HG03060 (cell line): ENCODE data around the gene GARIN3.
"Not testable (repeated sequence)": the region's sequence is repeated elsewhere in the genome, so short reads cannot be mapped to it uniquely, and the experiment has no call there.

Experiments
- ATAC-seq: cut with Tn5 transposase; IDR thresholded peaks from one replicate; pipeline ENCODE4 v1.9.1; 2021; ENCODE audit warnings: low read depth, moderate number of reproducible peaks; ENCODE audit not compliant: unreplicated experiment

The GARIN3 gene

DNA sequence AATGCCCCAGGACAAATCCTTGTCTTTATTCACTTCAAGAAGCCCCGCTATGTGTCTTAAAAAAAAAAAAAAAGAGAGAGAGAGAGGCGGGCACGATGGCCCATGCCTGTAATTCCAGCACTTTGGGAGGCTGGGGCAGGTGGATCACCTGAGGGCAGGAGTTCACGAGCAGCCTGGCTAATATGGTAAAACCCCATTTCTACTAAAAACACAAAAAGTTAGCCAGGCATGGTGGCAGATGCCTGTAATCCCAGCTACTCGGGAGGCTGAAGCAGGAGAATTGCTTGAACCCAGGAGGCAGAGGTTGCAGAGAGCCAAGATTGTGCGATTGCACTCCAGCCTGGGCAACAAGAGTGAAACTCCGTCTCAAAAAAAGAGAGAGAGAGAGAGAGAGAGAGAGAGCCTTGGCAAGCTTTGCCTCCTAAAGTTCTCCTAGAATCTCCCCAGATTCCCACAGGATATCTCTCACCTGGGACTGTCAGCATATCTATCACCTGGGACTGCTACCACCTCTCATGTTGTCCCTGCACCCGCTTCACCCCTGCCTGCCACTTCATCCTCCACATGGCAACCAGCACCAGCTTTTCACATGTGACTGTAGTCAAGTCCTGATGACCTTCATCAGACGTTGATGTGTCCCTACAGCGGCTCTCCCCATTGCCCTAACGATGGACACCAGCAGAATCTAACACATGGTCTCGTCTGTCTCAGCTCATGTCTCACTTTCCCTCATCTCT is 20.4 kb upstream of the GARIN3 start:
- no peak for ATAC-seq

DNA sequence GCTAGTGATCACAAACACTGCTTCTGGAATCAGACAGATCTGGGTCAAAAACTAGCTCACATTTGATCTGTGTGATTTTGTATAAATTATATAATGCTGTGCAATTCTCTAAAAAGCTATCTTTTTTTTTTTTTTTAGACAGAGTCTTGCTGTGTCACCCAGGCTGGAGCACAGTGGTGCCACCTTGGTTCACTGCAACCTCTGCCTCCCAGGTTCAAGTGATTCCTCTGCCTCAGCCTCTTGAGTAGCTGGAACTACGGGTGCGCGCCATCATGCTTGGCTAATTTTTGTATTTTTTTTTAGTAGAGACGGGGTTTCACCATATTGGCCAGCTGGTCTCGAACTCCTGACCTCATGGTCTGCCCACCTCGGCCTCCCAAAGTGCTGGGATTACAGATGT is 19.1 kb upstream of the GARIN3 start:
- not testable (repeated sequence) for ATAC-seq

DNA sequence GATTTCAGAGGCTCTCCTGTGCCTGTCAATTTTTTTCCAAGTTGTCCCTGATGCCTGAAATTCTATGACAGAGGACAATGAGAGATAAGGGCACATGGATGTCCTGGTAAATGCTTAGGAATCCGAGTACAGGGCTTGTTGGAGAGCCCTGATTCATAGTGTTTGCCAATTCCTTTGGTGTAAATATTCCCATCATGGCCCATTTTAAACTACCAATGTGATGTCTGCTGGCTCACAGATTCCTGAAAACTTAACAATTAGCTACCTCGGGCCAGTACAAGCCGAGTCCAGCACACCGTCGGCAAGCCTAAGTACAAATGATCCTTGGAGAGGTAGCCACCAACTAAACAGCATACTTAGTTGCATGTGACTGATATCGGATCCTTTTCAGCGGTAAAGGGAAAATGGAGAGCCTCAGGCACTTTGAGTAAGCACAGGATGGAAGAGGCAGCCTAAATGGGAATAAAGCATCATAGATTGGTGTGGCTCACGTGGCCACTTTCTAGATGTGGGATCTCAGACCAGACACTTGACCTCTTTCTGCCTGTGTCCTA is 18.1 kb upstream of the GARIN3 start:
- ATAC-seq = no peak

DNA sequence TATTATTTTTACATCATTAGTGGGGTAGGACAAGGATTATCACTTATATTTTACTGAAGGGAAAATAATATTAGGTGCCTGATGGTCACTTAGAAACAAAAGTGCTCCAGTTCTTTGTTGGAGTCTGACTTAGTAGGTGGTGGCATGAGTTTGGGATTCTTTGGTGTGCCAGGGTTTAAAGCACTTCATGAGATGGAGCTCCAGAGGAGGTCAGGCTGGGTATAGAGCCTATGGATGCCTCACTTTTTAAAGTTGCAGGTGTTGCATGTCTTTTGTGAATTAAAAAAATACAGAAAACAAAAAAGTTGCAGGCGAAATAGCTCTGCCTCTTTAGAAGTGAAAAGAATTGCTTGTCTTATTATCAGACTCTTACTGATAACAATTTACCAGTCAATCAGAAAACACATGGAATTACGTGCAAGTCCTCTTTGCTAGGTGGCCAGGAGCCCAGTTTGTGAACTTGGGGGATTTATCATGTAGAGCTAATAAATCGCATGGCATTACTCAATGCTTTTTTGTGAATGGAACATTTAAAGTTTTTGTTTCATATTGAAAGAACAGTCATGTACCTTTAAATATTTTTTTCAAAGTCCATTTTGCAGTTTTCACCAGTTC is 16.2 kb upstream of the GARIN3 start:
- ATAC-seq = no peak

DNA sequence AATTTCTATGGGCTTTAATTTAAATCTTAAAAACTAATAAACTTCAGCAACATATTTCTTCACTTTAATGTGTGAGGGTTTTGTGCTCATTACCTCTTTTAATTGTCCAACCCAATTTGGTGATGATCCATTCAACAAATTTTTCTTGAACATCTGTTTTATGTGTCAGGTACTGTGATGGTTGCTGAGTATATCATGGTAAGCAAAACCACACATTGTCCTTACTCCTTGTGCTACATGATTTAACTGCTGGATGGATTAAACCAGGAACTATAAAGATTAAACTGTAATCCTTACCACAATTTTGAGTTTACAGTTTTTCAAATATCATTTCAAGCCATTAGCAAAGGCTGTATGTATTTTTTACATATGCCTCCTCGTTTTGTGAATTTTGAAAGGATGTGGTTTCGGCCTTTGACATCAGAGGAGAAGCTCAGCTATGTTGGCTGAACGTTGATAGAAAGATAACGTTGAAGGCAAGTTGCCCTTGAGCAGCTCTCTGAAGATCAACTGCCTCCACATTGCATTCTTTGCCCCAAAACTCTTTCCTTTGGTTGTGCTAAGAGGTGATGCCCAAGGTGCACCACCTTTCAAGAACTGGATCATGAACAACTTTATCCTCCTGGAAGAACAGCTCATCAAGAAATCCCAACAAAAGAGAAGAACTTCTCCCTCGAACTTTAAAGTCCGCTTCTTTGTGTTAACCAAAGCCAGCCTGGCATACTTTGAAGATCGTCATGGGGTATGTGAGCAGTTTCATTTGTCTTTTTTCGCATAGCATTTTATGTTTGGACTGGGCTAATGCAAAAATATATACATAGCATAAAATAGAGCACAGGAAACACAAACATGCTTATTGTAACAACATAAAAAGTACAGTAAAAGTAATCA is 14.6 kb upstream of the GARIN3 start, which contains the start of gene ITK:
Gene ITK (plus strand): TSS at position 467 of the 891 bp plus-strand sequence. CDS start 138 bp downstream, at position 605.
- no peak for ATAC-seq

DNA sequence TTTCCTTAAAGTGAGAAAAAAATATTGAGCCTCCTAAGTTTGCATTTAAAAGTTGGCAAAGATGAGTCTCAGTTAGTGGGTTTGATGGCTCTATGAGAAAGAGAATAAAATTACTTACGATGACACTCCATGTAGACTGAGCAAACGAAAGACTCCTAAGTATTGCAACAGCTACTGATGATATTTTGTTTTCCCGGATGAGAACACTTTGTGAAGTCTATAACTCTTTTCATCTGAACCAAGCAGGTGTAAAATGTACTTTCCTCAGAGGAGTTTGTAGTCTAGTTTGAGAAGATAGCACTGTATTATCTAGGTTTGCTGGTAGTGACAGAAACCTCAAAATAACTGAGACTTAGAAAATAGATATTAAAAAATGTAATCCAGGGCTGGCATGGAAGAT is 12.9 kb upstream of the GARIN3 start:
- no peak for ATAC-seq

DNA sequence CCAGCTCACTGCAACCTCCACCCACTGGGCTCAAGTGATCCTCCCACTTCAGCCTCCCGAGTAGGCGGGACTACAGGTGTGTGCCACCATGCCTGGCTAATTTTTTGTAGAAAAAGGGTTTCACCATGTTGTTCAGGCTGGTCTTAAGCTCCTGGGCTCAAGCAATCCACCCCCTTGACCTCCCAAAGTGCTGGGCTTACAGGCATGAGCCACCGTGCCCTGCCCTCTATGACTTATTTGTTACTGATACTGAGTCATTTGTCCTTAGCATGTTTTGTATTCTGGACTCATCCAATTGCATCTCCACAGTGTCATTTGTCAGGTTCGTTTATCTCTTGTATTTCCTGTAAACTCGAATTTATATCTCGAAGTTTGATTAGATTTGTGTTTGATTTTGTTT is 11.9 kb upstream of the GARIN3 start:
- ATAC-seq = no peak

DNA sequence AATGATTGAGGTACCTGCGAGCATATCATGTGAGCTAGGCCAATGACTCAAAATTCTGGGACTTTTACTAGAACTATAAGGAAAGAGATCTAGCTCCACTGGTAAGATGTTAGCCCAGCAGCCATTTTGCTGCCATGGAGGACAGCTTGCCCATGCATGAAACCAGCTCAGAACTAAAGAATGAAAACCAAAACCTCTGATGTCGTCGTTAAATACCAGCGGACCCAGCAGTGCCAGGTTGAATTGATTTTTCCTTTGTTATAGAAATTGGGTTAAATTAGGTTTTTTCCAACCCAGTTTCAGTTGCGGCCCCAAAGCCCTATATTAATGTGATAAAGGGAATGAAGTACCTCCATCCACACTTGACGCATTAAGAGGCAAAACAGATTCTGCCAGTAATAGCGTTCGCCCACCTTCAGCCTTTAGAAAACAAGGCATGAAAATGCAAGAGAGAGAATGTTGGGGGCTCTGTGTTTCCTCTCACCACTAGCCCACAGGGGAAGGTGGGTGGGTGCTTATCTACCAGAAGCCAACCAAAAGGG is 9.1 kb upstream of the GARIN3 start:
- no peak for ATAC-seq

DNA sequence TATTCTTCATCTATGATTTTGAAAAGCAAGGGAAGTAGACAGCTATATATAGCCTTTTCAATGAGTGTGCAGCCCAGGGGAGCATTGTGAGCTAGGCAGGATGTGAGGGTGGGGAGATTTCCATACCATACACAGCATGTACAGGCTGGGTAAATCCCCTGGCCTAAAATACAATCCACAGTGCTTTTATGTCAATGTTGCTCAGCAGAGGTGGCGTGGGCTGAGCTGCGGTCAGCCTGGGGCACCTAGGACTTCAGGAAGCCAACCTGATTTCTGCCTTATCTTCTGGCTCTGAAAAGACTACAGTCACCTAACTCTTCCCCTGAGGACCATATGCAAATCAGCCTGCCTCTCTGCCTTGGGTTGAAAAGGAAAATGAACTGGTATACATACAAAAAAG is 6.3 kb upstream of the GARIN3 start:
- peak; percentile 99 for ATAC-seq

DNA sequence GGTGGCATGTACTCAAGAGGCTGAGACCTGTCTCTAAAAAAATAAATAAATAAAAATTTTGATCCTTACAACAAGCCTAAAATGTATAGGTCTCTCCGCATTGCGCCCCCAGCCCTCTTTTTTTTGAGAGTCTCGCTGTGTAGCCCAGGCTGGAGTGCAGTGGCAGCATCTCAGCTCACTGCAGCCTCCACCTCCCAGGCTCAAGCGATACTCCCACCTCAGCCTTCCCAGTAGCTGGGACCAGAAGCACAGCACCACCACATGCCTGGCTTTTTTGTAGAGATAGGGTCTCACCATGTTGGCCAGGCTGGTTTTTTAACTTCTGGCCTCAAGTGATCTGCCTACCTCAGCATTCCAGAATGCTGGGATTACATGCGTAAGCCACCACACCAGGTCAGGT is 2.2 kb upstream of the GARIN3 start:
- no peak for ATAC-seq

DNA sequence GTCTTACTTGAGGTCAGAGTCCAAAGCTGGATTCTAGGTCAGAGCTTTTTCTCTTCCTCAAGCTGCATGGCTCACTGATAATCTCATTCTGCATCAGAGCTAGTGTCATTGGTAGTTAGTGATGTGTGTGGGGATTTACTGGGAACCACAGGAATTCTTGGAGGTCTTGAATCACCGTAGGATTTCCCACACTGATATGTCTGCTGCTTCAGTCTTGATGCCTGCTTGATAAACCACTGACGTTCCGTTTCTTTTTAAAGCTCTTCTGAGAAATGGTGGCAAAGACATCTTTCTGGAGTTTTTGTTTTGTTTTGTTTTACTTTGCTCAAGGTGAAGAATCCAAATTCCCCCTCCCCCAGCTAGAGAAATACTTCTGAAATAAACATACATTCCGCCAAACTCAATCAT is 1.2 kb upstream of the GARIN3 start:
- ATAC-seq = no peak

DNA sequence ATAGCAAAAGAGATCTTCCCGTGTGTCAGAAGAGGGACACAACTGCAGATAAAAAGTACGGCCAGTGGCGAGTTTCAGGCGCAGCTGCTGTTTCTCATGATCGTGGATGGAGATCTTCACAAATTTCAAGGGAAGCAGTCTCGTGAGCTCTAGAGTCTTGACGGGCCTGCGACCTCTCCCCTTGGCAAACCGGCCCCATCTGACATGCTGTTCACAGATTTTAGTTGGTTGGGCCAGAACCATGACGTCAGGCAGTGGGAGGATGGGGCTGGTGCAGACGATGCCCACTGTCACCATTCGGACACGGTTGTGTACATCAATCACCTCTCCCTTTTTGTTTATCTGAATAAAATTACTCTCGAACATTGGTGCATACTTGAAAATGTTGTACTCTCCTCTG is 396 bp downstream of the GARIN3 start:
- ATAC-seq = no peak

DNA sequence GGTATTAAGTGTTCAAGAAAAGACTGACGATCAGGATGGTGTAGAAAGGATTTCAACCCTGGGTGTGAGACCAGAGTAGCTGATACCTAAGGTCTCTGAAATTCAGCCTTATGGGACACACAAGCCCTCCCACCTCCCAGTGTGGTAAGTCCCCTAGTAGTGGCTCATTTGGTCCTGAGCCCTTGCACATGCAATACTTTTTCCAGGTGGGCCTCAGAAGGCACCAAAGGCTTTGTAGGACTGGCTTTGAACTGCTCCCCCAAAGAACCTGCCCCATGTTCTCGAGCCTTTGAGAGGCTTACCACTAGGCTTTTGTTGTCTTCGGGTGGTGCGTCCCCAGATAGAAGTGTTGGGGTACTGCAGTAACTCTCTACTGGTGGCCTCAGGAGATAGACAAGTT is 803 bp downstream of the GARIN3 start:
- ATAC-seq = no peak

DNA sequence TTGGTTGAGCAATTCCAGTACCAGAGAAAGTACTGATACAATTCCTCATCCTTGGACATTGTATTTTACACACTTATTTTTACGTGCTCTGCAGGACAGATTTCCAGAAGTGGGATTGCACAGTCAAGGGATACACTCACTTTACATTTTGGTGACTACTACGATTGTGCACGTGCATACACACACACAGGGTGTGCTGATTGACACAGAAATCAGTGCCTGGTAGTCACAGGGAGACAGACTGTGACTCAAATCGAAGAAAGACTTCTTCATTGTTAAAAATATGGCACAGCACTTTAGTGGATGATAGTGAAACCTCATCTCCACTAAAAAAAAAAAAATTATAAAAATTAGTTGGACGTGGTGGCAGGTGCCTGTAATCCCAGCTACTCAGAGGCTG is 1.5 kb downstream of the GARIN3 start:
- no peak for ATAC-seq

DNA sequence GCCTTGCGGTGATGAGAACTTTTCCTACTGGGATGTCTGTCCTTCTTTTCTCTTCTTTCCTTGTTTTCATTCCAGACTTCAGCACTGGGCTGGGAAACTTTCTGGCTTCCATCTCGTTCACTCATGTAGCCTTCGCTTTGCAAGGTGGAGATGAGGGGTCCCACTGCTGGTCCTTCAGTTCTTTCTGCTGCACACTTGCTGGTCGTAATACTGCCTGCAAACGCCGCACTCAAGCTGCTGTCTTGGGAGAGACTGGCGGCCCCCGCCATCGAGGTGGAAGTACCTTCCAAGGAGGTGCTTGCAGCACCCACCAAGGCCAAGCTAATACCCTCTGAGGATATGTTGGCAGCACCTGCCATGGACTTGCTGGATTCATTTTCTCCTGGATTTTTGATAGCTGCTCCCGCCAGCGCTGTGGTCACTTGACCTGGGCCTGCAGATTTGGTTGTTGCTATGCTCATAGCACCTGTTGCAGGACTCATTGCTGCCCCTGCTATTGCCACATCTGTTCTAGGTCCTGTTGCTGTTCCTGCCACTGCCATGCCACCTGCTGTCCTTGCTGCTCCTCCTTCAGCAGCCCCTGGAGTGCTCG is 3.0 kb downstream of the GARIN3 start:
- no peak for ATAC-seq

DNA sequence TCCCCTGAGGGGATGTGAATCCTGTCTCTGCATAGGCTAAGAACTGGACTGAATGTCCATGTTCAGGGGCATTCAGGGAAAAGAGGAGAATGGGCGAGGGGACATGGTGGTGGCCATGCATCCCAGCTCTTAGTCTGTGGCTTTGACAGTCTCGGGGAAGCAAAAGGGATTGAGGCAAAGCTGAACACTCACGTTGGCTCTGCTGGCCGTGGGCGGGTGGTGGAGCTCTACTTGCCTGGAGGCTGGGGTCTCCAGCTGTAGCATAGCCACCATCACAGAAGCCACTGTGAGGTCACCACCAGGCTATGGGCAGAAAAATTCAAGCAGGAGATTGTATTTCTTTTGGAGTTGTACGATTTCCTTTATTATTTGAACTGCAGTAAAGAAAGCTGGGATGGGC is 4.1 kb downstream of the GARIN3 start:
- ATAC-seq = no peak

DNA sequence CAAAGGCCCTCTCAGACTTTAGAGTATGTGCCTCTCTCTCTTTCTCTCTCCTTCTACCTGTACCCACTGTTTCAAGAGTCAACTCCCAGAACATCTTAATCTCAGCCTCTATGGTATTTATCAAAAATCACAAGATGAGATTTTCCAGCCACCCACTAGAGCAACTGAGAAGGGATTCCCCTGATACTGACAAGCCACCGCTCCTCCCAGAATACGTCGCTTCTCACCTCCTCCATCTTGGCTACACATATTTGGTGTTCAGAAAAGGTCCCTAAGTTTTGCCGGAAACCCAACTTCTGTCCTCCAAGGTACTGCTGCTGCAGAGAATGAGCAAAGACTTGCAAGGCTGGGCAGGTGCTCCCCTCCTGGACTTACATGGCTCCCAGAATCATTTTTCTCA is 6.1 kb downstream of the GARIN3 start:
- ATAC-seq = no peak

DNA sequence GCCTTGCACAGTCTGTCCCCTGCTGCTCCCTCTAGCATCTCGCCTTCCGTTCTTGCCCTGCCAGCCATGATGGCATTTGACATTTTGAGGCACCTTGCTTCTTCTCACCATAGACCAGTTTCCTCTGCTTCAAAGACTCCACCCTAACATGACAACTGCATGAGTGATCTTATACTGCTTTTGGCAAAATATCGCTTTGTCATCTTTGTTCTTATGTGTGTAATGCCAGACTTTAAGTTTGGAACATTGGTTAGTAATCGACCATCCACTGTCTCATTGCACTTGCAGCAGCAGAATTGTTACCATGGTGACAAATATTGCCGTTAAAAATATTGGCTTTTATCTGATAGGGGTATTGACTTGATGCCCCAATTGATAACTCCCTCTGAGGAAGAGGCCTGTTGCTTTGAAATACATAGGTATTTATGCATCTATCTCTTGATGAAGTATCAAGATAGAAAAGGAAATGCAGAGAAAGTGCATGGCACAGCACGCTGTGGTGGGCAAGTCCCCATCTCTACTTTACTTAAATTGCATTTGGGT is 6.8 kb downstream of the GARIN3 start:
- ATAC-seq = no peak

DNA sequence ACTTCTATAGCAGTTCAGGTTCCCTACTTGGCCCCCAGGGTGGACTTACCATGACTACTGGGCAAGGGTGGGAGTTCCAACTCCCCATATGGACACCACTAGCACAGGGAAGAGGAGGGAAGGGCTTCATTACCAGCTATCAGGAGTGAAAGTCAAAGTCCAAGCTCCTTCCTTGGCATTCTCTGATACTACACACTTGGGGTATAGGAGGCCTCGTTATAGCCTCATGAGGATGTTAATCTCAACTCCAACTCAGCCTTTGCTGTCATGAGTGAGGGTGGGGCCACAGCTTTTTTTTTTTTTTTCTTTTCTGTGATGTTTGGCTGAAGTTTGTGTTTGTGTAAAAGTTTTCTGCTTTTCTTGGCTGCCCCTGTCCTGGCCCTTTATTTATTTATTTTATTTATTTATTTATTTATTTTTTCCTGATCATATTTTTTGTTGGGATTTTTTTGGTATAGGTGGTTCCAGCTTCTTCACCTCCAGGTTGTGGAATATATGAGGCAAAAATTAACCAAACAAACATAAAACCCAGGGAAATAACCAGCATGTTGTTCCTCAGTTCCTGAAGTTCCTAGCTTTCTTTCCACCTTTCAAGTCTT is 8.7 kb downstream of the GARIN3 start:
- no peak for ATAC-seq

DNA sequence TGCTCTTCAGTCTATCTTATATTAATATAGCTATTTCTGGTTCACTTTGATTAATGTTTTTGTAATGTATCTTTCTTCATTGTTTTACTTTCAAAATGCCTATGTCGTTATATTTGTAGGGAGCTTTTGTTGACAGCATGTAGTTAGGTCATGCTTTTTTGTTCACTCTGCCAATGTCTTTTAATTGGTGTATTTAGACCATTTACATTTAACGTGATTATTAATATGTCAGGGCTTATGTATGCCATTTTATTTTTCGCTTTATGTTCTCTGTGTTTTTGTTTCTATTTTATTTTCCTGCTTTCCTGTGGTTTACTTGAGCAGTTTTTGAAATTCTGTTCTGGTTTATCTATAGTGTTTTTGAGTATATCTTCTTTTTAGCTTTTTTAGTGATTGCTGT is 10.8 kb downstream of the GARIN3 start:
- ATAC-seq = no peak
